Effector memory CD8-positive, alpha-beta T cell (primary cell): ENCODE data around the gene ELFN2.
"Not testable (repeated sequence)": the region's sequence is repeated elsewhere in the genome, so short reads cannot be mapped to it uniquely, and the experiment has no call there.

ENCODE experiments used
- ATAC-seq: fragments of 150-1000 bp; cut with Tn5 transposase; replicated peaks from 2 replicates; pipeline ENCODE4 v1.10.0; 2021; ENCODE audit warnings: mild to moderate bottlenecking, moderate library complexity
- DNase-seq, 3 experiments: peaks; one replicate each; pipeline ENCODE4 v3.0.0; 2021
- H3K27ac Mint-ChIP-seq, 2 donors: one replicate each; pipeline ENCODE4 v1.8.0; 2022; ENCODE audit warnings: mild to moderate bottlenecking in 2 of 2, mixed read lengths in 2 of 2, moderate library complexity in 2 of 2
- H3K27me3 Mint-ChIP-seq, 2 donors: one replicate each; pipeline ENCODE4 v1.8.0; 2022; ENCODE audit warnings: mixed read lengths in 2 of 2
- H3K36me3 Mint-ChIP-seq: one replicate; pipeline ENCODE4 v1.8.0; 2022; ENCODE audit warnings: mild to moderate bottlenecking, moderate library complexity, mixed read lengths; ENCODE audit not compliant: insufficient read depth
- H3K4me1 Mint-ChIP-seq, 2 donors: one replicate each; pipeline ENCODE4 v1.8.0; 2022; ENCODE audit warnings: low read depth in 2 of 2, mixed read lengths in 2 of 2
- H3K4me3 Mint-ChIP-seq, 2 donors: one replicate each; pipeline ENCODE4 v1.8.0; 2022; ENCODE audit warnings: mild to moderate bottlenecking in 2 of 2, mixed read lengths in 2 of 2, moderate library complexity in 2 of 2
- H3K9me3 Mint-ChIP-seq, 2 donors: one replicate each; pipeline ENCODE4 v1.8.0; 2022; ENCODE audit warnings: mixed read lengths in 2 of 2

ELFN2 gene

GRCh38 chr22:37331856-37332536, 95.3 kb downstream of the ELFN2 start:
- DNase-seq (no peak), ATAC-seq (no peak)
- Mint-ChIP-seq H3K4me3 (no peak overlapping the region), H3K36me3 (peaks cover 21% of the 10 kb centered on the region), H3K9me3 (no peaks in the 10 kb centered on the region), H3K4me1 (peaks cover 14% of the 10 kb centered on the region in 2 donors), H3K27ac (no peak overlapping the region), H3K27me3 (peaks cover 45 to 90% of the 10 kb centered on the region in 2 donors)

GRCh38 chr22:37331034-37331428, 96.2 kb downstream of the ELFN2 start:
- ATAC-seq (no peak), DNase-seq (no peak)
- H3K27ac Mint-ChIP-seq = no peak overlapping the region
- H3K27me3 Mint-ChIP-seq = peaks cover 41 to 89% of the 10 kb centered on the region in 2 donors
- no peaks in the 10 kb centered on the region for H3K9me3 Mint-ChIP-seq
- H3K36me3 Mint-ChIP-seq = peaks cover 21% of the 10 kb centered on the region
- H3K4me1 Mint-ChIP-seq = peaks cover 12 to 14% of the 10 kb centered on the region in 2 donors
- no peak overlapping the region for H3K4me3 Mint-ChIP-seq

GRCh38 chr22:37330200-37331033, 96.9 kb downstream of the ELFN2 start:
- DNase-seq (no peak), ATAC-seq (peak; percentile 24)
- Mint-ChIP-seq H3K9me3 (no peaks in the 10 kb centered on the region), H3K27ac (peak overlapping the region in 1 of 2 donors; percentile 86), H3K27me3 (peaks cover 34 to 83% of the 10 kb centered on the region in 2 donors), H3K4me3 (no peak overlapping the region), H3K36me3 (peaks cover 21% of the 10 kb centered on the region), H3K4me1 (peaks cover 11 to 13% of the 10 kb centered on the region in 2 donors)

- Mint-ChIP-seq H3K27ac (peak overlapping the region; percentile 68 to 86), H3K9me3 (no peaks in the 10 kb centered on the region), H3K4me3 (no peak overlapping the region), H3K4me1 (peaks cover 9% of the 10 kb centered on the region in 2 donors), H3K27me3 (peaks cover 26 to 73% of the 10 kb centered on the region in 2 donors), H3K36me3 (peaks cover 21% of the 10 kb centered on the region)
- ATAC-seq (no peak), DNase-seq (no peak)
These were observed 97.8 kb downstream of the ELFN2 start for GRCh38 chr22:37329238-37330140.

- ATAC-seq, H3K4me1 Mint-ChIP-seq, H3K9me3 Mint-ChIP-seq, DNase-seq, H3K4me3 Mint-ChIP-seq: not testable (repeated sequence)
- Mint-ChIP-seq H3K27me3 (peaks cover 27 to 73% of the 10 kb centered on the region in 2 donors), H3K27ac (peak overlapping the region; percentile 44 to 68), H3K36me3 (peaks cover 21% of the 10 kb centered on the region)
These were observed 98.6 kb downstream of the ELFN2 start for GRCh38 chr22:37328538-37329237.

- no peak for DNase-seq
- H3K4me3 Mint-ChIP-seq = no peak overlapping the region
- peak overlapping the region in 1 of 2 donors; percentile 68 for H3K27ac Mint-ChIP-seq
- ATAC-seq = no peak
- peaks cover 7 to 9% of the 10 kb centered on the region in 2 donors for H3K4me1 Mint-ChIP-seq
- H3K27me3 Mint-ChIP-seq = peaks cover 30 to 73% of the 10 kb centered on the region in 2 donors
- H3K36me3 Mint-ChIP-seq = peaks cover 21% of the 10 kb centered on the region
- no peaks in the 10 kb centered on the region for H3K9me3 Mint-ChIP-seq
These were observed 99.3 kb downstream of the ELFN2 start for GRCh38 chr22:37328017-37328416.

- no peak overlapping the region for H3K27ac Mint-ChIP-seq
- peaks cover 5 to 9% of the 10 kb centered on the region in 2 donors for H3K4me1 Mint-ChIP-seq
- ATAC-seq (no peak), DNase-seq (no peak)
- H3K27me3 Mint-ChIP-seq = peaks cover 22 to 72% of the 10 kb centered on the region in 2 donors
- no peak overlapping the region for H3K4me3 Mint-ChIP-seq
- H3K36me3 Mint-ChIP-seq = peaks cover 18% of the 10 kb centered on the region
- H3K9me3 Mint-ChIP-seq = no peaks in the 10 kb centered on the region
These were observed 100.6 kb downstream of the ELFN2 start for GRCh38 chr22:37326726-37327125.

- H3K4me1 Mint-ChIP-seq = peaks cover 4 to 6% of the 10 kb centered on the region in 2 donors
- no peak overlapping the region for H3K4me3 Mint-ChIP-seq
- H3K27me3 Mint-ChIP-seq = peaks cover 22 to 71% of the 10 kb centered on the region in 2 donors
- no peak for DNase-seq
- H3K36me3 Mint-ChIP-seq = peaks cover 10% of the 10 kb centered on the region
- no peaks in the 10 kb centered on the region for H3K9me3 Mint-ChIP-seq
- no peak overlapping the region for H3K27ac Mint-ChIP-seq
- ATAC-seq = no peak
These were observed 102.3 kb downstream of the ELFN2 start for GRCh38 chr22:37325039-37325395.

- Mint-ChIP-seq H3K4me1 (peaks cover 4% of the 10 kb centered on the region in 2 donors), H3K27ac (no peak overlapping the region), H3K36me3 (peaks cover 9% of the 10 kb centered on the region), H3K27me3 (peaks cover 22 to 71% of the 10 kb centered on the region in 2 donors), H3K9me3 (no peaks in the 10 kb centered on the region), H3K4me3 (no peak overlapping the region)
- DNase-seq (no peak), ATAC-seq (no peak)
These were observed 102.8 kb downstream of the ELFN2 start for GRCh38 chr22:37324340-37325038.

GRCh38 chr22:37320726-37321677, 106.3 kb downstream of the ELFN2 start:
- ATAC-seq = no peak
- H3K27ac Mint-ChIP-seq = no peak overlapping the region
- no peak overlapping the region for H3K4me3 Mint-ChIP-seq
- H3K9me3 Mint-ChIP-seq = no peaks in the 10 kb centered on the region
- H3K27me3 Mint-ChIP-seq = peaks cover 11 to 42% of the 10 kb centered on the region in 2 donors
- peaks cover 5 to 8% of the 10 kb centered on the region in 2 donors for H3K4me1 Mint-ChIP-seq
- H3K36me3 Mint-ChIP-seq = peaks cover 6% of the 10 kb centered on the region
- no peak for DNase-seq

GRCh38 chr22:37319469-37319868, 107.8 kb downstream of the ELFN2 start:
- H3K9me3 Mint-ChIP-seq = no peaks in the 10 kb centered on the region
- DNase-seq = no peak

More at GRCh38 chr22:37319469-37319868, 107.8 kb downstream of the ELFN2 start:
- no peak overlapping the region for H3K4me3 Mint-ChIP-seq
- peaks cover 11 to 41% of the 10 kb centered on the region in 2 donors for H3K27me3 Mint-ChIP-seq
- H3K27ac Mint-ChIP-seq = no peak overlapping the region
- ATAC-seq = no peak
- H3K36me3 Mint-ChIP-seq = peaks cover 17% of the 10 kb centered on the region
- H3K4me1 Mint-ChIP-seq = peaks cover 18% of the 10 kb centered on the region in 2 donors
